HFFc6 (cell line): ENCODE results near the gene CTNNA2. TPM values are rescaled to one million over a fixed set of nuclear protein-coding genes. Genes with fewer than 3 reads are reported as not detected.

Source experiments
- DNase-seq: peaks from one replicate; pipeline ENCODE4 v3.0.0-alpha.2; 2018
- H3K27ac Mint-ChIP-seq: 2 replicates; pipeline ENCODE4 v1.8.0; 2020; ENCODE audit warnings: mild to moderate bottlenecking, mixed read lengths
- H3K27me3 Mint-ChIP-seq: 2 replicates; pipeline ENCODE4 v1.8.0; 2021; ENCODE audit warnings: mild to moderate bottlenecking, moderate library complexity, mixed read lengths; ENCODE audit not compliant: insufficient read depth
- H3K36me3 Mint-ChIP-seq: 2 replicates; pipeline ENCODE4 v1.8.0; 2021; ENCODE audit warnings: low read depth, mixed read lengths
- H3K4me1 Mint-ChIP-seq: 2 replicates; pipeline ENCODE4 v1.8.0; 2020; ENCODE audit warnings: low read depth, mixed read lengths
- H3K4me3 Mint-ChIP-seq: 2 replicates; pipeline ENCODE4 v1.8.0; 2020; ENCODE audit warnings: mild to moderate bottlenecking, moderate library complexity, mixed read lengths
- H3K9me3 Mint-ChIP-seq: 2 replicates; pipeline ENCODE4 v1.8.0; 2020; ENCODE audit warnings: mild to moderate bottlenecking, mixed read lengths
- CTCF ChIP-seq: fragments of 200-600 bp; sonication (generic); IDR thresholded peaks from 2 replicates; pipeline ENCODE4 v1.5.0; 2021; ENCODE audit warnings: antibody characterized with exemption, mild to moderate bottlenecking
- total RNA-seq, 6 experiments: library from RNA; stranded (reverse); fragmentation: NEBNext Ultra II Directional; extraction: Animal tissue kit (Norgen Biotek cat#: 25700); gene quantifications; 2 replicates in 1 of 6; 3 replicates in 5 of 6; pipeline ENCODE4 v1.2.3, GENCODE V29; 2021

Gene CTNNA2
- total RNA-seq, 6 experiments from 2014 or later = not detected

GRCh38 chr2:80363330-80363729, 850.5 kb downstream of the CTNNA2 start:
- Mint-ChIP-seq H3K4me3 (no peak overlapping the region), H3K27me3 (no peaks in the 10 kb centered on the region), H3K36me3 (no peaks in the 10 kb centered on the region), H3K27ac (no peak overlapping the region), H3K4me1 (no peaks in the 10 kb centered on the region), H3K9me3 (no peaks in the 10 kb centered on the region)
- TF ChIP-seq CTCF = no peak
- DNase-seq = no peak

DNA sequence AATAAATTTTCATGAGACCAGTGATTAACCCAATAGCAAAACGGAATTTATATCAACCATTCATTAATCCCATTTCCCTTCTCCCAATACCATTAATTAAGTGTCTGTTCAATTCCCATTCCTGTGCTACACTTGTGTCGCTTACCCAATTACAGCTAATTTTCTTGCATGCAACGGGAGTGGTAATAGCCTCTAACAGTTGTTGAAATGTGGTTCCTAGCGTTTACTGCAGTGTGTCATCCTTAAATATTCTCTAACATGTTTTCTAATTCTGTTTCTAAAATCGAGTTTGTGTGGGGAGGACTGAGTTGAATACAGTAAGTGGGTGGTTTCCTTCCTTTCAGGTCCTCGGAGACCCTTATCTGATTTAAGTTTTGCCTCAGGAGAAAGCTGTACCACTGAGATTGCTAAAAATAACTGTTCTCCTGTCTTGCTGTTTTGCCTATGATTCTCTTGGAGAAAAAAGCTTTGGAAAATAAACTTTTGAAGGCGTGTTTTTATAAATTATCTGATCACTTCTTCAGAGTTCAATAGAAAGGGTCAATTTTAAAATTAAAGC, 851.0 kb downstream of the CTNNA2 start:
- H3K36me3 Mint-ChIP-seq = no peaks in the 10 kb centered on the region
- H3K9me3 Mint-ChIP-seq = no peaks in the 10 kb centered on the region
- no peak overlapping the region for H3K27ac Mint-ChIP-seq
- no peaks in the 10 kb centered on the region for H3K4me1 Mint-ChIP-seq
- H3K27me3 Mint-ChIP-seq = no peaks in the 10 kb centered on the region
- H3K4me3 Mint-ChIP-seq = no peak overlapping the region
- no peak for TF ChIP-seq CTCF
- no peak for DNase-seq

GRCh38 chr2:80364524-80365212, 851.8 kb downstream of the CTNNA2 start:
- Mint-ChIP-seq H3K4me1 (no peaks in the 10 kb centered on the region), H3K27ac (no peak overlapping the region), H3K36me3 (no peaks in the 10 kb centered on the region), H3K9me3 (no peaks in the 10 kb centered on the region), H3K4me3 (no peak overlapping the region), H3K27me3 (no peaks in the 10 kb centered on the region)
- no peak for DNase-seq
- no peak for TF ChIP-seq CTCF

GRCh38 chr2:80365762-80366161, 852.9 kb downstream of the CTNNA2 start:
- H3K4me3 Mint-ChIP-seq = no peak overlapping the region
- no peaks in the 10 kb centered on the region for H3K36me3 Mint-ChIP-seq
- no peak overlapping the region for H3K27ac Mint-ChIP-seq
- no peaks in the 10 kb centered on the region for H3K4me1 Mint-ChIP-seq
- H3K9me3 Mint-ChIP-seq = peaks cover 5% of the 10 kb centered on the region; the same call in 1 of the 2 replicates
- H3K27me3 Mint-ChIP-seq = no peaks in the 10 kb centered on the region
- no peak for TF ChIP-seq CTCF
- no peak for DNase-seq

- Mint-ChIP-seq H3K4me1 (no peaks in the 10 kb centered on the region), H3K27me3 (no peaks in the 10 kb centered on the region), H3K9me3 (peaks cover 10% of the 10 kb centered on the region), H3K36me3 (no peaks in the 10 kb centered on the region), H3K27ac (no peak overlapping the region), H3K4me3 (no peak overlapping the region)
- TF ChIP-seq CTCF = no peak
- no peak for DNase-seq
Observed at GRCh38 chr2:80370375-80371009, 857.6 kb downstream of the CTNNA2 start.
